Activated CD4-positive, alpha-beta T cell treated with anti-CD3 and anti-CD28 coated beads, Interleukin-2, amount 50 U/mL, for 1 hour (primary cell): ENCODE results near the gene C10orf95.
"Not testable (repeated sequence)": the region's sequence is repeated elsewhere in the genome, so short reads cannot be mapped to it uniquely, and the experiment has no call there.

ENCODE experiments used
- DNase-seq: peaks from one replicate; pipeline ENCODE4 v3.0.0-alpha.2; 2020

The C10orf95 gene

DNA sequence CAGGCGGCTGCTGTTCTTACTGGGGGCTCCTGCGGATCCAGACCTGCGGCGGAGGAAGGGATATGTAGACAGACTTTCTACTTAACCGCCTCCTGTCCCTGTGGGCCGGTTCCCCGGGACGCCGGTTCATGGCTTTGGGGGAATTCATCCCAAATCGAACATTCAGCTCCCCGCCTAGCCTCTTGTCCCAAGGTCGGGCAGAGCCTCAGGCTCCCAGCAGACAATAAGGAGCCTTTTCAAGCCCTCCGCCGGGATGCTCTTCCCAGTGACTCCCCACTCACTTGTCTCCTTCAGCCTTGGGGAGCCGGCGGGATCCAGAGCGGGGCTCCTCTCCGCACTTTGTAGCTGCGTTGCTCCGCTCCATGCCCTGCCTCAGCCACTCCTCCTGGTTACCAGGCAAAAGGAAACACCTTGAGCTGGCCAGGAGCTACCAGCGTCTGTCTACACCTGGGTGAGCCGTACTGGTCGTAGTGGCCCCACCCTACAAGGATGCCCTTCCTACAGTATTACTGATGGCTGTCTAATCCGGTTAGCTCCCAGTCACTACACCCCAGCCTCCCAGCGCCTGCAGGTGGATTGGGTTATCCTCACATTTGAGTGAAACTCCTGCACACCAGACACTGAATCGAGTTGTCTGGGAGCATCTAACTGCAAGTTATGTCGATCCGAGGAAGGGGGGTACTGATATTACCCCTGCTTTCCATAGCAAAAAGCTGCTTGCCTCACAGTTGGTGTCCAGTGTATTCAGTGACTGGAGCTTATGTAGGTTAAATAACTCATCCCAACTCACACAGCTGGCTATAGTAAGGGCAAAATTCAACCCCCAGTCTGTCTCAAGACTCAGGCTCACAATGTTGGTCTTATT, at the start of gene C10orf95:
Gene C10orf95 (minus strand): TSS at position 439 of the 865 bp plus-strand sequence. CDS start 450 bp downstream, outside the sequence.
- DNase-seq = no peak

GRCh38 chr10:102500686-102501085, 49.3 kb upstream of the C10orf95 start:
- DNase-seq = not testable (repeated sequence)

DNA sequence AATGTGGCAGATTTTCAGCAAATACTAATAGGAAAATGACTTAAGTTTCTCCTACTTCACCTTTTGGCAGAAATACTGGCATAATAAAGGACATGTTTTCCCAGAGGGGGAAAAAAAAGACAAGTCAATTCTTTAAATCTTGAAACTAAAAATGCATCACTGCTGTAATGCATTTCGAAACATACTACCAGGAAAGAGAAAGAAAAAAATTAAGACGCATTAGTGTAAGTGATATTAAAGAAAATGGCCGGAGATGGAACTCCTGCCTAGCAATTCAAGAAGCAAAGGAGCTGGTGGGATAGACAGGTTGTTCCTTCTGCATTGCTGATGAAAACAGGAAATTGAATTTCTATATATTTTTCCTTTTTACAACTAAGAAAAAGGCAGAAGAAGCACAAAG, 48.0 kb upstream of the C10orf95 start:
- no peak for DNase-seq

DNA sequence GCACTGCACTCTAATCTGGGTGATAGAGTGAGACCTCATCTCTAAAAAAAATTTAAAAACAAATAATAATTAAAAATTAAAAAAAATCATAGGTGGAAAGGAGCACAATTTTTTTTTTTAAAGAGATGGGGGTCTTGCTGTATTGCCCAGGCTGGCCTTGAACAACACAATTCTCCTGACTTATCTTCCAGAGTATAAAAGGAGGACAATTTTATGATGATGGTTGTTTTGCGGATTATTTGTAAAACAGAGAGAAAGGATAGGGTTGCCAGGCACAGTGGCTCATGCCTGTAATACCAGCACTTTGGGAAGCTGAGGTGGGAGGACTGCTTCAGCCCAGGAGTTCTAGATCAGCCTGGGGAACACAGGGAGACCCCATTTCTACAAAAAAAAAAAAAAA, 46.2 kb upstream of the C10orf95 start:
- no peak for DNase-seq

DNA sequence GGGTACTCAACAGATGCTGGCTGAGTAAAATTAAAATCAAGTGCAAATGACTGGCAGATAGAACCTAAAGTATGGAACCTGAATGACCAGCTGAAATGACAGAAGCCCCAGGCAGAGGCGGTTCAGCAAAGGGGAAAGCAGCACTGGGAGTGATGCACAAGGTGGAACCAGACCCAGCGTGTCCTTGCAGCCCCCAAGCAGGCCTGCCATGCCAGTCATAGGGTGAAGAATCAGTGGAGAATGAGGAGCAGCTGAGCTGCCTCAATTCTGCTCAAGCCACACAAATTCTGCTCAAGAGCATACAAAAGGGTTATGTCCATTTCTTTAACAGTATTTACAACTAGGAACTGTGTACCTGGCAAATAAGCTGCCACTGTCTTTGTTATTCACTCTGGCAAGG, 42.4 kb upstream of the C10orf95 start:
- no peak for DNase-seq

DNA sequence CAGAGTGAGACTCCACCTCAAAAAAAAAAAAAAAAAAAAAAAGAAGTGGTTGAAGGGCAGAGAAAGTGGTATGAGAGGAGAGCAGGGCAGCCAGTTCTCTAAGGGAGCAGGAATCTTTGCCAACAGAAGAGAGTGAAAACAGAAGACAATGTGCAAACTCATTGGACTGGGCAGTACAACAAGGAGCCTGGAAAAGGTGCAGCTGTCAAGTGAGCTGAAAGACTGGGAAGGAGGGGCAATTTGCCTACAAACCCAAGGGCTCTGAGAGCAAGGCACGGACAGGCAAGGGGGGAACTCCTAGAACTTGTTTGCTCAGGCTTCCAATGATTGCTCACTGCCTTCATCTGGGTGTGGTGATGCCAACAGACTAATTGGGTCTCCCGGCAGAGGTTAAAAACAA, 41.6 kb upstream of the C10orf95 start:
- DNase-seq = no peak

DNA sequence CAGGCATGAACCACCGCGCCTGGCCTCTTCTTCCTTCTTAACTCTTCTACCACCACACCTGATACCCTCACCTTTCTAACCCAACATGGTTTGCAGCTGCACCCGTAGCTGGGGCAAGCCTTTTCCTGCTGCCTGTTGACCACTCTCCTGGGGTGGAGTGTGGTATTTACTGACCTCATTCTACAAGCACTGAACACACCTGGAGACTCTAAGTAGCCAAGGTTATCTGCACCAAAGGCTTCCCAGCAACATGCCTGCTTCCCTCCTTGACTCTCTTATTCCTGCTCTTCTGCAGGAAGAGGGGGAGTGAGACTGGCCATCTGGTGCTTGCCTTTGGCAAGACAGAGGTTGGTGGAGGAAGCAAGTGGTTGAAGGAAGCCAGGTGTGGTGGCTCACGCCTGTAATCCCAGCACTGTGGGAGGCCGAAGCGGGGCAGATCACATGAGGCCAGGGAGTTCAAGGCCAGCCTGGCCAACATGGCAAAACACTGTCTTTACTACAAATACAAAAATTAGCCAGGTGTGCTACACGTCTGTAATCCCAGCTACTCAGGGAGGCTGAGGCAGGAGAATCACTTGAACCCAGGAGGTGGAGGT, 41.1 kb upstream of the C10orf95 start:
- no peak for DNase-seq

- no peak for DNase-seq
These were observed 39.8 kb upstream of the C10orf95 start for GRCh38 chr10:102491136-102491535.

DNA sequence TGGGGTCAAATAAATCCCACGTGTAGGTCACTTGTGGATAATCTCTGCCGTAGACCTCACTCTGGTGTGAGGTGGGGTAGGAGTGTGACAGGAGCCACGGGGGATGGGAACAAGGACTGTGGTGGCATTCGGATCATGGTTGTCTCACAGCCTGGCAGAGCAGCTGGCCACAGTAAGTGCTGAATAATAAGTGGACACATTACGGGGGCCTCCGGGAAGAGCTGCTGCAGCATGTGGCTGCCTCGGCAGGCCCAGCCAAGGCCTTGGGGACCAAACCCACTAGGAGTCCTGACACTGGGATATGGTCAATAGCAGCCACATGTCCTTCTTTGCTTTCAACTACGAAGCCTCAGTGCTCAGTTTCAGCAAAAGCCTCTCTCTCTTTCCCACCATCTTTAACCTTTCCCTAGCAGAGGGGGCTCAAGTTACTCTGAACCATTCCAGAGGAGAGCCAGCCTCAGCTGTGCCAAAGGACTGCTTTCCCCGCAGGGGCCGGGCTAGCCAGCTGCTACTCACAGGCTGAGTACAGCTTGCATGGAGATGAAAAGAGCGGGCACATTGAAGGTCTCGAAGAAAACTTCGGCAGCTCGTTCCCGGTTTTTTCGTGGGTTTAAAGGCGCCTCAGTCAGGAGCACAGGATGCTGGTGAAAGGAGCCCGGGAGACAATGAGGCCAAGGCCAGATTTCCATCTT, 33.9 kb upstream of the C10orf95 start:
- DNase-seq = no peak

GRCh38 chr10:102484021-102484420, 32.7 kb upstream of the C10orf95 start:
- DNase-seq = no peak

- no peak for DNase-seq
These were observed 29.1 kb upstream of the C10orf95 start for GRCh38 chr10:102480396-102480795.

DNA sequence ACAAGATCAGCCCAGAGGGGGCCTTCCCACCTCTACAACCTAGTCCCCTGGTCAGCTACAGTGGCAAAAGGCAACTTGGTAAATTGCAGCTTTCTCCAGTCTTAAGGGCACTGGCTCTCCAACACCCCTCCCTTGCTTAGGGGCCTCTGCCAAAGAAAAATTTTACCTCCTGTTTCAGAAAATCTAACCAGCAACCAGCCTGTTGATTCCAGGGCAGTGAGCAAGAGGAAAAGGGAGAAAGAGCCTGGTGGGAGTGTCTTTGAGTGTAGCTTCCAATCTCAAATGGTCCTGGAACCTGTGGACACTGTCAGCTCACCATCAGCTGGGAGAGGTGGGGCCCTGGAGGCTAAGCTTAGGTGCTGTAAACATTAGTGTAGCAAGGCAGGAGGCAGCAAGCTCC, 28.3 kb upstream of the C10orf95 start:
- DNase-seq = no peak

DNA sequence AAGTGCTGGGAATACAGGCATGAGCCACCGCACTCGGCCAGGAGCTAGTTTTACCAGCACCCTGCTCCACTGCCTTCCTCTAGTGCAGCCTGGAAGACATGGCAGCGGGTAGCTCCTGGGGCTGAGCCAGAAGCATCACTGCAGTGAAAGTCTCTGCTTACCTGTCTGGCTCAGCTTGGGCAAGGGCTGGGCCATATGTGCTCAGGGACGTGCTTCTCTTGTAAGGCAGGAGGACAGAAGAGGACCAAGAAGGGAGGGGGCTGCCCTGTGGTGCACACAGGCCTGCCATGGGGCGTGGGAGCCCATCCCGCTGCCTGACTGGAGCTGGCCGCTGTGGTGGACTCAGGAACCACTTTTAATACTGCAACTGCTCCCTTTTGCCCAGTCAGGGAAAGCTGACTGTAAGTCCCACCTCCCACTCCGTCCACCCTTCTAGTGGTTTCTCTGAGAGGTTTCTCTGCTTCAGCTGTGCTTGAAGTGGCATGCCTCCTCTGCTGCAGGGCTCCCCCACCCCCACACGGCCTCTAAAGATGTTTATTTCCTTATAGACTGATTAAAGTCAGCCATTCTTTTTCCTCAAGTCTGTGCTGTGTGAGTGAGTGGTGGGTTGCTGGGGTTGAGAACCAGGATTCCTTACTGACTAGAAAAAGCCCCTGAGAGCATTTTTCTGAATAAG, 25.3 kb upstream of the C10orf95 start:
- no peak for DNase-seq

GRCh38 chr10:102475451-102476040, 24.2 kb upstream of the C10orf95 start:
- no peak for DNase-seq

DNA sequence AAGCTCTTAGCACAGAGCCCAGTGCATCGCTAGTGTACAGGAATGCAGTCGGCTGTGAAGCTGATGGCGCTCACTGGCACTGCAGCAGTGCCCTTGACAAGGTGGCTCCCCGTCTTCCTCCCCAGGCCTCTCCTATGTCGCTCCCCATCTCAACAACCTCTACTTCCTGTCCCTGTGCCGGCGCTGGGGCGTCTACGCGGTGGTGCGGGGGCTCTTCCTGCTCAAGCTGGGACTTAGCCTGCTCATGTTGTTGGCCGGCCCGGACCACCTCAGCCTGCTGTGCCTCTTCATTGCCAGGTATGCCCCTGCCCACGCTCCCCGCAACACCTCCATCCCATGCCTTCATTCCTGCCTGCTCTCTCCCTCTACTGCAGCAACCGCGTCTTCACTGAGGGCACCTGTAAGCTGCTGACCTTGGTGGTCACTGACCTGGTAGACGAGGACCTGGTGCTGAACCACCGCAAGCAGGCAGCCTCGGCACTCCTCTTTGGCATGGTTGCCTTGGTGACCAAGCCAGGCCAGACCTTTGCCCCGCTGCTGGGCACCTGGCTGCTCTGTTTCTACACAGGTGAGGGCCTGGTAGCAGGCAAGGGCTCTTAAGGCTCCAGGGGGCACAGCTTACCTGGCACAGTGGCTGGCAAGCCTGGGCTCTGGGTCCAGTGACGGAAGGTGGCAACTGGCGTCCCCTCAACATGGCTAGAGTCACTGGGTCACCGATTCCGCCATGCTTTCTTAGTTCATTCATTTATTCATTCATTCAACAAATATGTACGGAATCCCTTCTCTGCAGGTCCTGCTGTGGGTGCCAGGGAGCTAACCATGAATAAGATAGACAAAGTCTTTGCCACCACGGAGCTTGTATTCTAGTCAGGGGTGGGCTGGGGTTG, 22.3 kb upstream of the C10orf95 start:
- peak; percentile 15 for DNase-seq

- DNase-seq = no peak
These were observed 19.5 kb upstream of the C10orf95 start for GRCh38 chr10:102470579-102471546.

DNA sequence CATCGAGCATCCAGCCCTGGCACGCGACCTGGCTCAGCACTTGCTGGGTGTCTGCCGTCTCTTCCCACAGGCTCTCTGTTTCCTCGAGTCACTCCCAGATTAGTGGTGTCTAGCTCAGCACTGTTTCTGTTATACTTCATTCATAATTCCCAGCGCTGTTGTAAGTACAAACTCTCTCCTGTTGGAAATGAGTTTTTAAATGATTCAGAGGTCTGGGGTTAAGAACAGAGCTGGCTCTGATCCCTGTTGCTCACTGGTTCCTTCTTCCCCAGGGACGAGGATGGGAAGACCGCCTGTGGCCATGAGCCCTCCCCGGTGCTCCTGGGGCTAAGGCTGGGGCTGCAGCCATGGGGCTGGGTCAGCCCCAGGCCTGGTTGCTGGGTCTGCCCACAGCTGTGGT, 17.3 kb upstream of the C10orf95 start:
- DNase-seq = no peak

DNA sequence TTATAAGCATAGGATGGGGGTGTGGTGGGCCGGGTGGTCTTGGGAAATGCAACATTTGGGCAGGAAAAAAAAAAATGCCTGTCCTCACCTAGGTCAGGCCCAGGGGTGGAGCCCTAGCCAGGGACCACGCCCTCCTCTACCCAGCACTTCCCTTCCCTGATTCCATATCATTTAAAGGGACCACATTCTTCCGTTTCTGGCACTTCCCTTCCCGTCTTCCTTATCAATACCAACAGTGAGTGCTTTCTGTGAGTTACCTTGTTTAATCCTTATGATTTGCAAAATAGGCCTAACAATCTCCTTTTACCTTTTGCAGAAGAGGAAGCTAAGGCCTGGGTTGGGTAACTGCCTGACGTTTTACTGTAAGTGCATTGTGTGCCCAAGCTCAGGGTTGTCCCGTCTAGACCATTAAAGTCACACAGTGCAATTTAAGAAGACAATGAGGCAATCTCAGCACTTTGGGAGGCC, 16.7 kb upstream of the C10orf95 start:
- DNase-seq = no peak

DNA sequence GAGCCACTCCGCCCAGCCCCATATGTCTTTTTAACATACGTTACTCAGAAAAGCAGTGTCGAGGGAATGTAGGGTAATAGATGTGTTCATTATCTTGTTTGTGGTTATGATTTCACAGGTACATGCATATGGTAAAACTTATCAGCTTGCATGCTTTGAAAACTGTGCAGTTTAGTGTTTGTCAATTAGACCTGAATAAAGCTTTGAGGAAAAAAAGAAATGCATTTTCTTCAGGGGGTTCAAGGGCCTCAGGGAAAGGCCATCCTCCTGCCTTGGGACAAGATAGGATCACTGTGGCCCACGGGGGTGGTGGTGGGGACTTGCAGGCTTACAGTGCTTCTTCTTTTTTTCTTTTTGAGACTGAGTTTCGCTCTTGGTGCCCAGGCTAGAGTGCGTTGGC, 16.0 kb upstream of the C10orf95 start:
- DNase-seq = no peak

DNA sequence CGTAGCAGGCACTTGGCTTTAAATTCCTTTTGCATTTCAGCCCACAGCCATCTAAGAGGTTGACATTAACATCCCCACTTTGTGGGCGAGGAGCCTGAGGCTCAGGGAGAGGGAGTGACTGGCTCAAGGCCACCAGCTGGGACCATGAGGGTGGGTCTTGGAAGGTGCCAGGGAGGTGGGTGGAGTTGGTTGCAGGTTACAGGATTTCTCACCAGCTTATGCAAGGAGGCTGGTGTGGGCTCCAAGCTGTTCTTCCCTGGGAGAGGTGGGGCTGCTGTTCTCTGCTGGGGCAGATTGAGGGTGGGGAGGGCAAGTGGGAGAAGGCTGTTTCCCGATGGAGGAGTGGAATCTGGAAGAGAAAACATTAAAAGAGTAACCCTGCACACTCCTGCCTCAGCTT, 14.1 kb upstream of the C10orf95 start:
- no peak for DNase-seq
